H9 (cell line): Measurements from ENCODE around the gene STRIP1. TPM values are rescaled to one million over a fixed set of nuclear protein-coding genes. Genes with fewer than 3 reads are reported as not detected.

Experiments
- DNase-seq: peaks from one replicate; pipeline ENCODE4 v3.0.0-alpha.2; 2017
- H2AFZ ChIP-seq: one replicate; pipeline ENCODE4 v1.6.1; 2013; ENCODE audit warnings: mild to moderate bottlenecking, low read length, control low read depth, moderate library complexity
- H2AK5ac ChIP-seq: 2 replicates; pipeline ENCODE4 v1.6.1; 2013; ENCODE audit warnings: low read length, control low read depth, mixed read lengths; ENCODE audit not compliant: insufficient read length
- H2BK120ac ChIP-seq: one replicate; pipeline ENCODE4 v1.6.1; 2013; ENCODE audit warnings: low read depth, mild to moderate bottlenecking, low read length, control low read depth, inconsistent platforms; ENCODE audit not compliant: poor library complexity, severe bottlenecking
- H2BK12ac ChIP-seq: 2 replicates; pipeline ENCODE4 v1.6.1; 2013; ENCODE audit warnings: low read length, control low read depth, mixed read lengths, low read depth; ENCODE audit not compliant: insufficient read length
- H2BK15ac ChIP-seq: 2 replicates; pipeline ENCODE4 v1.6.1; 2013; ENCODE audit warnings: low read depth, low read length, control low read depth
- H2BK20ac ChIP-seq: one replicate; pipeline ENCODE4 v1.6.1; 2013; ENCODE audit warnings: low read depth, mild to moderate bottlenecking, low read length, control low read depth, inconsistent platforms; ENCODE audit not compliant: poor library complexity, severe bottlenecking
- H2BK5ac ChIP-seq: 2 replicates; pipeline ENCODE4 v1.6.1; 2013; ENCODE audit warnings: low read length, control low read depth, mixed read lengths; ENCODE audit not compliant: insufficient read length
- H3K14ac ChIP-seq: 2 replicates; pipeline ENCODE4 v1.6.1; 2013; ENCODE audit warnings: low read length, control low read depth; ENCODE audit not compliant: insufficient read depth
- H3K18ac ChIP-seq: 2 replicates; pipeline ENCODE4 v1.6.1; 2013; ENCODE audit warnings: low read depth, mild to moderate bottlenecking, mixed read lengths, low read length, control low read depth; ENCODE audit not compliant: insufficient read length
- H3K23ac ChIP-seq: 2 replicates; pipeline ENCODE4 v1.6.1; 2013; ENCODE audit warnings: low read length, control low read depth, mixed read lengths, low read depth; ENCODE audit not compliant: insufficient read length
- H3K23me2 ChIP-seq: 2 replicates; pipeline ENCODE4 v1.6.1; 2013; ENCODE audit warnings: low read depth, mild to moderate bottlenecking, mixed read lengths, low read length, control low read depth; ENCODE audit not compliant: insufficient read length, poor library complexity, severe bottlenecking
- H3K27ac ChIP-seq: 2 replicates; pipeline ENCODE4 v1.5.1; 2013; ENCODE audit warnings: low read length, control low read depth, mixed read lengths, low read depth; ENCODE audit not compliant: insufficient read length
- H3K27me3 ChIP-seq: 2 replicates; pipeline ENCODE4 v1.6.1; 2013; ENCODE audit warnings: low read length, control low read depth, inconsistent platforms; ENCODE audit not compliant: insufficient read depth
- H3K4ac ChIP-seq: 2 replicates; pipeline ENCODE4 v1.6.1; 2013; ENCODE audit warnings: low read depth, mild to moderate bottlenecking, control low read depth, inconsistent platforms, low read length, moderate library complexity
- H3K4me1 ChIP-seq: 2 replicates; pipeline ENCODE4 v1.6.1; 2013; ENCODE audit warnings: low read length, control low read depth, inconsistent platforms; ENCODE audit not compliant: insufficient read depth
- H3K4me2 ChIP-seq: 2 replicates; pipeline ENCODE4 v1.6.1; 2013; ENCODE audit warnings: low read length, control low read depth, mixed read lengths; ENCODE audit not compliant: insufficient read length, insufficient read depth
- H3K56ac ChIP-seq: 2 replicates; pipeline ENCODE4 v1.6.1; 2013; ENCODE audit warnings: low read depth, mild to moderate bottlenecking, mixed read lengths, low read length, control low read depth; ENCODE audit not compliant: insufficient read length
- H3K79me1 ChIP-seq: 2 replicates; pipeline ENCODE4 v1.6.1; 2013; ENCODE audit warnings: low read depth, mild to moderate bottlenecking, moderate library complexity, low read length, control low read depth, inconsistent platforms; ENCODE audit not compliant: insufficient read depth, poor library complexity, severe bottlenecking
- H3K79me2 ChIP-seq: 2 replicates; pipeline ENCODE4 v1.6.1; 2013; ENCODE audit warnings: low read length, control low read depth, inconsistent platforms; ENCODE audit not compliant: insufficient read depth
- H3K9ac ChIP-seq: 2 replicates; pipeline ENCODE4 v1.6.1; 2013; ENCODE audit warnings: low read length, control low read depth, mixed read lengths; ENCODE audit not compliant: insufficient read length; ENCODE audit errors: extremely low read depth
- H3K9me3 ChIP-seq: one replicate; pipeline ENCODE4 v1.6.1; 2013; ENCODE audit warnings: low read depth, low read length, inconsistent platforms; ENCODE audit not compliant: control insufficient read depth
- H3T11ph ChIP-seq: one replicate; pipeline ENCODE4 v1.6.1; 2013; ENCODE audit warnings: mild to moderate bottlenecking, low read length, control low read depth, inconsistent platforms
- H4K20me1 ChIP-seq: one replicate; pipeline ENCODE4 v1.6.1; 2013; ENCODE audit not compliant: control insufficient read depth, insufficient read length, insufficient read depth
- H4K5ac ChIP-seq: 2 replicates; pipeline ENCODE4 v1.6.1; 2013; ENCODE audit warnings: low read depth, mild to moderate bottlenecking, mixed read lengths, low read length, control low read depth; ENCODE audit not compliant: insufficient read length
- H4K8ac ChIP-seq: replicated peaks from 2 replicates; pipeline ENCODE4 v1.6.1; 2013; ENCODE audit warnings: low read length, control low read depth, mixed read lengths, low read depth; ENCODE audit not compliant: insufficient read length
- H4K91ac ChIP-seq: 2 replicates; pipeline ENCODE4 v1.6.1; 2013; ENCODE audit warnings: low read depth, mild to moderate bottlenecking, moderate library complexity, mixed read lengths, low read length, control low read depth; ENCODE audit not compliant: insufficient read length
- H3K27ac Mint-ChIP-seq, 3 experiments: 2 replicates in 2 of 3; 3 replicates in 1 of 3; pipeline ENCODE4 v1.8.0; 2020 to 2021; ENCODE audit warnings: mixed read lengths in 3 of 3, mild to moderate bottlenecking in 1 of 3, moderate library complexity in 1 of 3
- H3K27me3 Mint-ChIP-seq: 2 replicates; pipeline ENCODE4 v1.8.0; 2021; ENCODE audit warnings: low read depth, mild to moderate bottlenecking, moderate library complexity, mixed read lengths
- H3K36me3 Mint-ChIP-seq, 3 experiments: 2 replicates in 2 of 3; 3 replicates in 1 of 3; pipeline ENCODE4 v1.8.0; 2020 to 2021; ENCODE audit warnings: low read depth in 3 of 3, mixed read lengths in 3 of 3; ENCODE audit not compliant: insufficient read depth in 1 of 3
- H3K4me1 Mint-ChIP-seq, 2 experiments: 2 replicates each; pipeline ENCODE4 v1.8.0; 2020; ENCODE audit warnings: mixed read lengths in 2 of 2
- H3K4me3 Mint-ChIP-seq, 2 experiments: 2 replicates in 1 of 2; 3 replicates in 1 of 2; pipeline ENCODE4 v1.8.0; 2020 to 2021; ENCODE audit warnings: mild to moderate bottlenecking in 2 of 2, mixed read lengths in 2 of 2, moderate library complexity in 1 of 2
- H3K9me3 Mint-ChIP-seq, 2 experiments: 2 replicates in 1 of 2; 3 replicates in 1 of 2; pipeline ENCODE4 v1.8.0; 2020; ENCODE audit warnings: mild to moderate bottlenecking in 2 of 2, mixed read lengths in 2 of 2, moderate library complexity in 1 of 2
- WGBS: extraction: QIAGEN DNeasy Blood & Tissue Kit; methylation state at CpG from one replicate; pipeline ENCODE4 v1.1.7; 2013; ENCODE audit warnings: missing lambda C conversion rate, low lambda C conversion rate, mixed read lengths; ENCODE audit not compliant: insufficient read length; ENCODE audit errors: extremely low coverage; 5-methylcytosine and 5-hydroxymethylcytosine counted together
- total RNA-seq: library from RNA; stranded (reverse); gene quantifications from 2 replicates; pipeline ENCODE4 v1.2.1, GENCODE V29; 2021
- TF ChIP-seq, protein P1 (sequence below): fragments of 200-600 bp; sonication (generic); conservative IDR thresholded peaks from 3 replicates; pipeline ENCODE4 v1.8.0; 2021; ENCODE audit warnings: antibody characterized with exemption, mild to moderate bottlenecking

STRIP1 gene
- total RNA-seq, 1 experiment from 2014 or later = 43.6 TPM

DNA sequence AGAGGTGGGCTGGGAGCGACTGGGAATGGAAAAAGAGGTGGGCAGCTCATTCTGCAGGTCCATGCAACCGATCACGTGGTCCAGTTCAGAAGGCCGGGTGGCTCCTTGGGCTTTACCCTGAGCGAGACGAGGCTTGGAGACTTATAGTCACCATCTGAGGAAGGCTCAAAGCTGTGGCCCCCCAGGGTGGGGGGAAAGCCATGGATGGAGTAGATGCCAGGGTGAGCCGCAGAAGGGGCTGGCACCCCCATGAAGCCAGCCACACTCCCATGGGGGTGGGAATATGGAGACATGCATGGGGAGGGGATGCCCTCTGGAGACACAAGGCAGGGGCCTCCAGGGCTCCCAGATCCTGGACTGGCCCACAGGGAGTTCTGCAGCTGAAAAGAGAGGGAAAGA lies 26.2 kb downstream of the STRIP1 start:
- H2BK15ac ChIP-seq = no peak overlapping the region
- peaks cover 21% of the 10 kb centered on the region for H3K27me3 Mint-ChIP-seq
- H3K4me3 Mint-ChIP-seq = no peak overlapping the region
- peaks cover 3% of the 10 kb centered on the region; the same call in 1 of the 2 replicates for H3K27me3 ChIP-seq
- no peaks in the 10 kb centered on the region for H4K20me1 ChIP-seq
- no peak overlapping the region for H3K56ac ChIP-seq
- no peaks in the 10 kb centered on the region for H3K79me1 ChIP-seq
- H3K23me2 ChIP-seq = no peaks in the 10 kb centered on the region
- H4K91ac ChIP-seq = no peak overlapping the region
- no peak overlapping the region for H3K18ac ChIP-seq
- no peak for DNase-seq
- no peak overlapping the region for H4K8ac ChIP-seq
- peaks cover 23 to 46% (median 44%) of the 10 kb centered on the region in 3 experiments for H3K36me3 Mint-ChIP-seq
- H4K5ac ChIP-seq = no peak overlapping the region
- H3K4ac ChIP-seq = no peak overlapping the region
- no peak overlapping the region for H3K23ac ChIP-seq
- no peaks in the 10 kb centered on the region for H3K79me2 ChIP-seq
- WGBS = no CpG with 5 or more reads among the region's 7 CpGs
- H3K9me3 Mint-ChIP-seq = no peaks in the 10 kb centered on the region
- no peaks in the 10 kb centered on the region for H3K4me1 ChIP-seq
- H3K4me2 ChIP-seq = no peak overlapping the region
- no peak overlapping the region for H2AFZ ChIP-seq
- no peak overlapping the region for H3K14ac ChIP-seq
- no peak overlapping the region for H3K27ac ChIP-seq
- no peak overlapping the region for H2BK120ac ChIP-seq
- TF ChIP-seq, protein P1, sequence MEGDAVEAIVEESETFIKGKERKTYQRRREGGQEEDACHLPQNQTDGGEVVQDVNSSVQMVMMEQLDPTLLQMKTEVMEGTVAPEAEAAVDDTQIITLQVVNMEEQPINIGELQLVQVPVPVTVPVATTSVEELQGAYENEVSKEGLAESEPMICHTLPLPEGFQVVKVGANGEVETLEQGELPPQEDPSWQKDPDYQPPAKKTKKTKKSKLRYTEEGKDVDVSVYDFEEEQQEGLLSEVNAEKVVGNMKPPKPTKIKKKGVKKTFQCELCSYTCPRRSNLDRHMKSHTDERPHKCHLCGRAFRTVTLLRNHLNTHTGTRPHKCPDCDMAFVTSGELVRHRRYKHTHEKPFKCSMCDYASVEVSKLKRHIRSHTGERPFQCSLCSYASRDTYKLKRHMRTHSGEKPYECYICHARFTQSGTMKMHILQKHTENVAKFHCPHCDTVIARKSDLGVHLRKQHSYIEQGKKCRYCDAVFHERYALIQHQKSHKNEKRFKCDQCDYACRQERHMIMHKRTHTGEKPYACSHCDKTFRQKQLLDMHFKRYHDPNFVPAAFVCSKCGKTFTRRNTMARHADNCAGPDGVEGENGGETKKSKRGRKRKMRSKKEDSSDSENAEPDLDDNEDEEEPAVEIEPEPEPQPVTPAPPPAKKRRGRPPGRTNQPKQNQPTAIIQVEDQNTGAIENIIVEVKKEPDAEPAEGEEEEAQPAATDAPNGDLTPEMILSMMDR = no peak
- no peak overlapping the region for H2AK5ac ChIP-seq
- no peak overlapping the region for H3K9ac ChIP-seq
- H2BK5ac ChIP-seq = no peak overlapping the region
- no peak overlapping the region for H3T11ph ChIP-seq
- no peaks in the 10 kb centered on the region for H3K4me1 Mint-ChIP-seq
- no peak overlapping the region for H2BK12ac ChIP-seq
- H3K27ac Mint-ChIP-seq = no peak overlapping the region; a peak in 1 of 7 replicates
- no peak overlapping the region for H2BK20ac ChIP-seq
- H3K9me3 ChIP-seq = no peaks in the 10 kb centered on the region
